Lower leg skin (tissue), 4 donors: ENCODE results near the gene NANOS3. TPM values are rescaled to one million over a fixed set of nuclear protein-coding genes. Genes with fewer than 3 reads are reported as not detected.

Experiments used
- DNase-seq, 2 donors: peaks; one replicate each; pipeline ENCODE4 v3.0.0-alpha.2; 2019; ENCODE audit warnings: low spot score in 2 of 2
- H3K4me3 ChIP-seq: fragments of 200-600 bp; sonication (generic); 2 replicates; pipeline ENCODE4 v1.5.1; 2017; ENCODE audit warnings: mild to moderate bottlenecking, low read depth; ENCODE audit not compliant: poor library complexity, severe bottlenecking
- CTCF ChIP-seq, 3 donors: fragments of 450-650 bp; IDR thresholded peaks; one replicate each; pipeline ENCODE4 v1.5.1; 2016; ENCODE audit warnings: antibody characterized with exemption in 3 of 3, mild to moderate bottlenecking in 3 of 3, moderate library complexity in 2 of 3
- POLR2A ChIP-seq, 2 donors: fragments of 450-650 bp; IDR thresholded peaks; one replicate each; pipeline ENCODE4 v1.6.1; 2016 to 2017; ENCODE audit warnings: antibody characterized with exemption in 2 of 2, mild to moderate bottlenecking in 1 of 2, moderate library complexity in 1 of 2
- WGBS, 2 donors: methylation state at CpG; one replicate each; pipeline ENCODE4 v1.1.5; 2018; 5-methylcytosine and 5-hydroxymethylcytosine counted together
- intact Hi-C: fragments of 100-400 bp; cut with DNase I; formaldehyde crosslinking; loops from one replicate; pipeline ENCODE4 v1.15.0; 2023; ENCODE audit warnings: low total_unique reads
- total RNA-seq, 4 donors: library from RNA; depleted of rRNA; stranded (reverse); fragments of >200 nt; gene quantifications; one replicate each; pipeline ENCODE4 v1.1.0, GENCODE V29; 2016

The NANOS3 gene
- total RNA-seq, 4 donors from 2014 or later: not detected

DNA sequence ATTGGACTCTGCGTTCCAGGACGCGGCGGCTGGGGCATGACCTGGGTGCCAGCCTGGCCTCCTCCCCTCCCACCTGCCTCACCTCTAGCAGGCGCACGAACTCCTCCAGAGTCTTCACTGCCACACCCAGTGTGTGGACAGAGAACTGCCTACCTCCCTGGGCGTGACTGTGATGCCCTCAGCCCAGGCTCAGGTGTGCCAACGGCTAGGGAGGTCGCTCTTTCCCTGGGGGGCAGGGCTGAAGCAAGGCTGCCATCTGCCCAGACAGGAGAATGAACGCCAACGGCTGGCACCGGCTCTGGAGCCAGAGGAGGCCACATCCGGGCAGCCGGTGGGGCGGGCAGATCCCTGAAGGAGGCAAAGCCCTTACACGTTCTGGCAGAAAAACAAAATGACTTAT, 11.3 kb downstream of the NANOS3 start:
- intact Hi-C loops: no loop called here

DNA sequence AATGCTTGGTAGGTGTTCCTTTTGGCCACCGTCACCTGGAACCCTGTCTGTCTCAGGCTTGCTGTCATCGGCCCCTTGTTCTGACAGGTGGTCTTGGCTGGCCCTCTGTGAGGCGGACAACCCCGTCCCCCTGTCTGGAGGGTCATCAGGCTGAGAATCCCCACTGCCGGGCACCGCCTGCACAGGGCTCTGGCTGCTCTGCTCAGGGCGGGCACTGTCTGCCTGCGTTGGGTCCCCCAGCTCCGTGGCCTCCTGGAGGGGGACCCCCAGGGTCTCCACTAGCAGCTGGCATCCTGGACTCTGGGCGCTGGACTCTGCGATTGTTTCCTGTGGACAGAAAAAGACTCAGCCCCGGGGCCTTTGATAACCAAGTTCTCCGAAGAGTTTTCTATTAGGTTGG, 13.2 kb downstream of the NANOS3 start:
- H3K4me3 ChIP-seq: no peak overlapping the region
- TF ChIP-seq CTCF (IDR thresholded peaks at IDR 0.05): no peak
- TF ChIP-seq POLR2A (IDR thresholded peaks at IDR 0.05): no peak
- DNase-seq: no peak
- 88 to 90% methylated on average over 8 to 13 of the region's 13 CpGs for WGBS, 2 donors
- intact Hi-C loops: no loop called here

More for the DNA sequence above, 11.3 kb downstream of the NANOS3 start:
- no peak for DNase-seq
- WGBS, 2 donors: 50 to 58% methylated on average over 15 to 16 of the region's 16 CpGs
- no peak overlapping the region for H3K4me3 ChIP-seq
- TF ChIP-seq POLR2A (IDR thresholded peaks at IDR 0.05) (no peak), CTCF (IDR thresholded peaks at IDR 0.05) (no peak)

DNA sequence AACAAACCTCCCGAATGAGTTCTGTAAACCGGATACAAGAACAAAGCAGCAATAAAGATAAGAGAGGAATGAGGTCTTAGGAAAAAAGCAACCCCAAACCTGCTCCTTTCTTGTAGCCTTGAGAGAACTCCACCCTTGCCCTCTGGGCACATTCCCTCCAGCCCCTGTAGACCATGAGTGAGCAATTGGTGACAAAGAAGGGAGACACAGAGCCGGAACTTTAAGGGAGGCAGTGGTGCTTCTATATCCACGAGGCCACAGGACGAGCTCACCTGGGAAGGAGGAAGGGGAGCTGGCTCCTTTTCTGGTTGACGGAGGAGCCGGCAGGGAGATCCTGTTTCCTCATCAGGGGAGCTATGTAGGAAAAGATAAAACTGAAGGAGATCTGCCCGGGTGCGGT, 15.9 kb downstream of the NANOS3 start:
- TF ChIP-seq POLR2A (IDR thresholded peaks at IDR 0.05): no peak
- TF ChIP-seq CTCF (IDR thresholded peaks at IDR 0.05): no peak
- H3K4me3 ChIP-seq: no peak overlapping the region
- DNase-seq: no peak
- WGBS, 2 donors: 75 to 78% methylated on average over 9 of the region's 9 CpGs
- intact Hi-C loops: no loop called here

DNA sequence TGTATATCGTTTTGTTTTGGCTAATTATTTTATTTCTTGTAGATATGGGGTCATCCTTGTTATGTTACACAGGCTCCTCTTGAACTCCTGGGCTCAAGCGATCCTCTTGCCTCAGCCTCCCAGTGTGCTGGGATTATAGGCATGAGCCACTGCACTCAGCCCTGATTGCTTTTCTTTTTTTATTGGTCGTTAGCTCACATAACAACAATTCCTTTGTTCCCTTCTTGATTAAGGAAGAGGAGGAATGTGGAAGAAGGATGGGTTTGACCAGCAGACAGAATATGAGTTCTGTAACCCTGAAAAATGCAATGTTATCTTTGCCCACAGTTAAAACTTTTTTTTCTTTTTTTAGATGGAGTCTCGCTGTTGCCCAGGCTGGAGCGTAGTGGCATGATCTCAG, 17.6 kb downstream of the NANOS3 start:
- 78 to 82% methylated on average over 5 of the region's 5 CpGs for WGBS, 2 donors
- DNase-seq: no peak
- TF ChIP-seq CTCF (IDR thresholded peaks at IDR 0.05): no peak
- TF ChIP-seq POLR2A (IDR thresholded peaks at IDR 0.05): no peak
- H3K4me3 ChIP-seq: no peak overlapping the region
- intact Hi-C loops: no loop called here

DNA sequence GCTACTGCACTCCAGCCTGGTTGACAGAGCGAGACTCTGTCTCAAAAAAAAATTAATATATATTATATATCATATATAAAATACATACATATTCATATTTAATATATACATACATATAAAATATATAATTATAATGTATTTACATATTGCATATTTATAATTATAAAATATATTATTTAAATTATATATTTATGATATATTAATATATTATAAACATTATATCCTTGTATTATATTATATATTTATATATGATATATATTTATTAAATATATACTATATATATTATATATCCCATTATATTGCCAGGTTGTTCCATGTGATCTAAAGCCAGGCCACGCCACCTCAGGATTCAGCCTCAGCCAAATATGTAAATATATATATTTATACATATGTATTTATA, 19.3 kb downstream of the NANOS3 start:
- 93 to 94% methylated on average over 2 of the region's 2 CpGs for WGBS, 2 donors
- no peak for TF ChIP-seq POLR2A (IDR thresholded peaks at IDR 0.05)
- no peak for TF ChIP-seq CTCF (IDR thresholded peaks at IDR 0.05)
- DNase-seq: no peak
- intact Hi-C loops: no loop called here
- no peak overlapping the region for H3K4me3 ChIP-seq

- H3K4me3 ChIP-seq: no peak overlapping the region
- WGBS, 2 donors: 85% methylated on average over 10 of the region's 10 CpGs
- no peak for DNase-seq
- intact Hi-C loops: no loop called here
- TF ChIP-seq POLR2A (IDR thresholded peaks at IDR 0.05): no peak
- TF ChIP-seq CTCF (IDR thresholded peaks at IDR 0.05): no peak
Measured at GRCh38 chr19:13899393-13899792, 22.5 kb downstream of the NANOS3 start.
